ENCODE measurements around the gene FBXW11. TPM values are rescaled to one million over a fixed set of nuclear protein-coding genes. Genes with fewer than 3 reads are reported as not detected.

FBXW11 gene
- polyA plus RNA-seq, 2 of the 4 experiments (the other 2 are of a cell fraction), result 39.3 to 80.2 TPM

- DNase-seq (ENCODE audit: low read depth in 1 of 2, low spot score in 1 of 2) (no peak), FAIRE-seq (no peak), ATAC-seq (no peak)
- ChIA-PET CTCF (interaction anchor here (1.4 to 2.6 kb wide), 5 partner anchors 8 to 138 kb away, joined by 3 to 8 read pairs (median 5); no protein-coding TSS in a partner anchor), POLR2A (no interaction called here)
- Histone ChIP-seq H3K4me1 (no peaks in the 10 kb centered on the region), H3K9me3 (no peaks in the 10 kb centered on the region), H3K4me3 (no peak overlapping the region), H3K4me2 (no peak overlapping the region), H3K27ac (no peak overlapping the region)
- 86% methylated on average over 4 of the region's 4 CpGs for WGBS (ENCODE audit: missing lambda C conversion rate)
- TF ChIP-seq SREBF2 (IDR thresholded peaks at IDR 0.05), result no peak
Observed at GRCh38 chr5:172050080-172050479, 43.6 kb upstream of the FBXW11 start.

DNA sequence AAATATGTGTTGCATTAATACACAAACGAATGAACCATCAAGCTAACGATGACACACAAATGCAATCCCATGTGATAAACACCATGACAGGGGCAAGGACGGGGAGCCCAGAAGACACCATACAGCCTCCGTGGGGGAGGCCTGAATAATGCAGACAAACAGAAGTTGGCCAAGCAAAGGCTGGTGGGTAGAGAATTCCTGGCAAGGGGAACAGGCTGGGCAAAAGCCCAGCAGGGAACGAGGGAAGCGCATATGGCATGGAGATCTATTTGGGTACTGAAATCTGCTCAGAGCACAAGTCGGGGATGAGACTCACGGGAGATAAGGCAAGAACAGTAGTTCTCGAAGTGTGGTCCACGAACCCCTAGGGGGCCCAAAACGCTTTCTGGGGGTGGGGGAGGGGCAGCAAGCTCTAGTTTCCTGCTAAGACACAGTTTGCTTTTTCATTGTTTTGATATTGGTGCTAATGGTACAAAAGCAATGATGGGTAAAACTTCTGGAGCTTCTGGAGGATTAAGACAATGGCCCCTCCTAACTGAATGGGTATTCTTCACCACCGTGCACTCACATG lies 42.9 kb upstream of the FBXW11 start:
- ChIA-PET POLR2A (no interaction called here), CTCF (interaction anchor here (1.4 to 2.6 kb wide), 2 partner anchors 8 to 137 kb away, joined by 3 to 8 read pairs; no protein-coding TSS in a partner anchor)
- no peak overlapping the region for H3K4me2 ChIP-seq
- ATAC-seq (no peak), FAIRE-seq (no peak), DNase-seq (ENCODE audit: low read depth in 1 of 2, low spot score in 1 of 2) (no peak)
- H3K27ac ChIP-seq, result no peak overlapping the region
- TF ChIP-seq GATA3 (IDR thresholded peaks at IDR 0.05; ENCODE audit: borderline replicate concordance) (no peak), HOXB13 (CRISPR knock-in tag; IDR thresholded peaks at IDR 0.05; ENCODE audit: low read depth) (no peak), CBX8 (IDR thresholded peaks at IDR 0.05) (no peak), USF2 (IDR thresholded peaks at IDR 0.05) (no peak), E2F6 (IDR thresholded peaks at IDR 0.05; ENCODE audit: borderline replicate concordance, low read depth) (no peak), KDM1A (IDR thresholded peaks at IDR 0.05; ENCODE audit: low read depth) (no peak), HOXA7 (CRISPR knock-in tag; IDR thresholded peaks at IDR 0.05) (no peak), EHF (CRISPR knock-in tag; IDR thresholded peaks at IDR 0.05) (no peak), RAD21 (conservative IDR thresholded peaks at IDR 0.05 in 1 of 2, IDR thresholded peaks at IDR 0.05 in 1 of 2) (no peak)
- H3K9me3 ChIP-seq, result no peaks in the 10 kb centered on the region
- no peak overlapping the region for H3K4me3 ChIP-seq
- WGBS (ENCODE audit: missing lambda C conversion rate), result 83% methylated on average over 12 of the region's 12 CpGs
- H3K4me1 ChIP-seq, result no peaks in the 10 kb centered on the region

DNA sequence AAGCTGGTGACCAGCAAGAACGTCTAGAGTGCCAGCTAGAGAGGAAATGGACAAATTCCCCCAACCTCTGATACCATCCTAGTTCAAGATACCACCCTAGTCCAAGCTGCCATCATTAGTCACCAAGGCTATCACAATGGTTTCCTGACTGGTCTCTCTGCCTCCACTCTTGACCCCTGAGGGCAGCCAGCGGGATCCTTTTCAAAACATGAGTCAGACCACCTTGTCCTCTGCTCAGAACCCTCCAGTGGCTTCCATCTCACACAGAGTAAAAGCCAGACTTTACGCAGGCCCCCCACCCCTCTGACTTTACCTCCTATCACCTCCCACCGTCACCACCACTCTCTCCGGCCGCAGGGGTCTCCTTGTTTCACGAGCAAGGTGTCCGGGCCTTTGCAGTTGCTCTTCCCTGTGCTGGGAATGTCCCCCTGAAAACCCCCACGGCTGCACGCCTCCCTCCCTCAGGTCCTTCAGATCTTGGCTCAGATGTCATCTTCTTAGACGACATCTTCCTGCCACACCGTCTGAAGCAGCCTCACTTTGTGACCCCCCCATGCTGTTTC lies 42.2 kb upstream of the FBXW11 start:
- no peak for FAIRE-seq
- CTCF ChIA-PET, result interaction anchor here (1.4 to 2.1 kb wide), 3 partner anchors 9 to 136 kb away, joined by 3 to 11 read pairs (median 9); no protein-coding TSS in a partner anchor
- POLR2A ChIA-PET, result no interaction called here

More for the DNA sequence above, 42.2 kb upstream of the FBXW11 start:
- H3K9me3 ChIP-seq, result no peaks in the 10 kb centered on the region
- no peaks in the 10 kb centered on the region for H3K4me1 ChIP-seq
- H3K4me2 ChIP-seq, result no peak overlapping the region
- no peak overlapping the region for H3K27ac ChIP-seq
- TF ChIP-seq RAD21 (conservative IDR thresholded peaks at IDR 0.05 in 1 of 2, IDR thresholded peaks at IDR 0.05 in 1 of 2), result no peak
- TF ChIP-seq TP53 (CRISPR knock-in tag; IDR thresholded peaks at IDR 0.05), result no peak
- no peak for TF ChIP-seq FOSB (CRISPR knock-in tag; IDR thresholded peaks at IDR 0.05)
- no peak for TF ChIP-seq KDM1A (IDR thresholded peaks at IDR 0.05; ENCODE audit: low read depth)
- no peak for TF ChIP-seq BHLHE40 (IDR thresholded peaks at IDR 0.05; ENCODE audit: low read depth, low read length)
- no peak for TF ChIP-seq SMC3 (IDR thresholded peaks at IDR 0.05)
- TF ChIP-seq, protein P1, sequence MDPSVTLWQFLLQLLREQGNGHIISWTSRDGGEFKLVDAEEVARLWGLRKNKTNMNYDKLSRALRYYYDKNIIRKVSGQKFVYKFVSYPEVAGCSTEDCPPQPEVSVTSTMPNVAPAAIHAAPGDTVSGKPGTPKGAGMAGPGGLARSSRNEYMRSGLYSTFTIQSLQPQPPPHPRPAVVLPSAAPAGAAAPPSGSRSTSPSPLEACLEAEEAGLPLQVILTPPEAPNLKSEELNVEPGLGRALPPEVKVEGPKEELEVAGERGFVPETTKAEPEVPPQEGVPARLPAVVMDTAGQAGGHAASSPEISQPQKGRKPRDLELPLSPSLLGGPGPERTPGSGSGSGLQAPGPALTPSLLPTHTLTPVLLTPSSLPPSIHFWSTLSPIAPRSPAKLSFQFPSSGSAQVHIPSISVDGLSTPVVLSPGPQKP (IDR thresholded peaks at IDR 0.05; ENCODE audit: low read depth, low read length), result no peak
- TF ChIP-seq POLR2AphosphoS2 (conservative IDR thresholded peaks at IDR 0.05; ENCODE audit: low read length), result no peak
- no peak for TF ChIP-seq ATOH8 (CRISPR knock-in tag; IDR thresholded peaks at IDR 0.05; ENCODE audit: low read depth)
- TF ChIP-seq, protein P2, sequence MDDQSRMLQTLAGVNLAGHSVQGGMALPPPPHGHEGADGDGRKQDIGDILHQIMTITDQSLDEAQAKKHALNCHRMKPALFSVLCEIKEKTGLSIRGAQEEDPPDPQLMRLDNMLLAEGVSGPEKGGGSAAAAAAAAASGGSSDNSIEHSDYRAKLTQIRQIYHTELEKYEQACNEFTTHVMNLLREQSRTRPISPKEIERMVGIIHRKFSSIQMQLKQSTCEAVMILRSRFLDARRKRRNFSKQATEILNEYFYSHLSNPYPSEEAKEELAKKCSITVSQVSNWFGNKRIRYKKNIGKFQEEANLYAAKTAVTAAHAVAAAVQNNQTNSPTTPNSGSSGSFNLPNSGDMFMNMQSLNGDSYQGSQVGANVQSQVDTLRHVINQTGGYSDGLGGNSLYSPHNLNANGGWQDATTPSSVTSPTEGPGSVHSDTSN (IDR thresholded peaks at IDR 0.05), result no peak
- TF ChIP-seq CHD4 (IDR thresholded peaks at IDR 0.05; ENCODE audit: borderline replicate concordance), result no peak
- TF ChIP-seq USF2 (IDR thresholded peaks at IDR 0.05), result no peak
- no peak for TF ChIP-seq RNF2 (IDR thresholded peaks at IDR 0.05; ENCODE audit: borderline replicate concordance, low read depth)
- no peak for TF ChIP-seq FOSL2 (IDR thresholded peaks at IDR 0.05)
- TF ChIP-seq FOSL2 (CRISPR knock-in tag; IDR thresholded peaks at IDR 0.05), result no peak
- 94% methylated on average over 12 of the region's 12 CpGs for WGBS (ENCODE audit: missing lambda C conversion rate)
- DNase-seq (ENCODE audit: low read depth in 1 of 2, low spot score in 1 of 2), result no peak
- ATAC-seq, result no peak
- no peak overlapping the region for H3K4me3 ChIP-seq
